Neuron (in vitro differentiated cells): ENCODE data around the gene IFITM2.

Source experiments
- H2AFZ ChIP-seq: one replicate; pipeline ENCODE4 v1.6.1; 2013; ENCODE audit warnings: low read depth, mild to moderate bottlenecking, inconsistent platforms, low read length, moderate library complexity
- H3K27me3 ChIP-seq: one replicate; pipeline ENCODE4 v1.6.1; 2013; ENCODE audit warnings: low read length; ENCODE audit not compliant: insufficient read depth
- H3K36me3 ChIP-seq: one replicate; pipeline ENCODE4 v1.6.1; 2013; ENCODE audit warnings: low read length; ENCODE audit not compliant: insufficient read depth
- H3K4me1 ChIP-seq: one replicate; pipeline ENCODE4 v1.6.1; 2013; ENCODE audit warnings: low read length; ENCODE audit not compliant: insufficient read depth
- H3K4me3 ChIP-seq: 2 replicates; pipeline ENCODE4 v1.5.1; 2013; ENCODE audit warnings: mild to moderate bottlenecking, low read length, moderate library complexity
- H3K9me3 ChIP-seq: one replicate; pipeline ENCODE4 v1.6.1; 2013; ENCODE audit warnings: low read length

Gene IFITM2

DNA sequence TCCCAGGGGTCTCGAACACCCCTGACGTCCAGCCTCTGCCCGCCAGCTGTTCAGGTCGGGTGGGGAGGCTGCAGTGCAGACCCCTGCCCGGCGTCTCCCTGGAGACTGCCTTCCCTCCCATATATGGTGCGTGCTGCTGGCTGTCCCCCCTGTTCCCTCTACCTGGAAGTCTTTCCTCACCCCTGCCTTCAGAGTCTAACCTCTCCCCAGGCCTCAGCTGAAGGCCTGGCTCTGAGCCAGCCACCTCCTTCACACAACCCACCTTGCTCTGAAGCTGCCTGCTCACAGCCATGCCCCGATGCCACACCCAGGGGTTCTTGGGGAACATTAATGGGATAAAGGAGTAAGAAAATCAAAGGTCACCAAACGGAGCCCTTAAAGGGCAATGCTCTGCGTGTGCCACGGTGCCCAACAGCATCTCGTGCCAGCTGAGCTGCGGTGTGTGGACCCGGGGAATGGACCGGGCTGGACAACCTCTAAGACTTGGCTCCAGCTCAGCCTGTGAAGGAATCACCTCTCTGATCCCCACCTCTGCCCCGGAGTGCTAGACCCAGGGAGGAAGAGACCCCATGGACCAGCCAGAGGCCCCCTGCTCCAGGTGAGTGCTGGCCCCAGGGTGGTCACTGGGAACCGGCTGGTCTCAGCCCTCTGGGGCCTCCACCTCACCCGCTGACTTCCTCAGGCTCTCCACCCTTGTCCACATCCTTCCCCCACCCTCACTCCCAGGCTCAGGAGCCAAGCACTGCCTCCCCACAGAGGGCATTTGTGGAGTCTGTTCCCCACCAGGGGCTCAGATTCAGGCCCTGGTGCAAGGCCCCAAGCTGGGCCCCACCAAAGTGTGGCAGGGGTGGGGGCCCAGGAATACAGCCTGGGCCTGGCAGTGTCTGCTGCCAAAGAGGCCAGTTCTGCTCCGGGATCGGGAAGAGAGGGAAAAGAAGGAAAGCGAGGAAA lies 29.3 kb upstream of the IFITM2 start, which contains the start of gene NLRP6:
Gene NLRP6 (plus strand): TSS at position 407 of the 951 bp plus-strand sequence. CDS start 163 bp downstream, at position 570.
- H3K27me3 ChIP-seq = no peaks in the 10 kb centered on the region
- H3K4me1 ChIP-seq = peaks cover 10% of the 10 kb centered on the region
- peaks cover 2% of the 10 kb centered on the region for H3K9me3 ChIP-seq
- no peaks in the 10 kb centered on the region for H3K36me3 ChIP-seq
- no peak within 1 kb of the TSS for H2AFZ ChIP-seq
- no peak within 1 kb of the TSS for H3K4me3 ChIP-seq

DNA sequence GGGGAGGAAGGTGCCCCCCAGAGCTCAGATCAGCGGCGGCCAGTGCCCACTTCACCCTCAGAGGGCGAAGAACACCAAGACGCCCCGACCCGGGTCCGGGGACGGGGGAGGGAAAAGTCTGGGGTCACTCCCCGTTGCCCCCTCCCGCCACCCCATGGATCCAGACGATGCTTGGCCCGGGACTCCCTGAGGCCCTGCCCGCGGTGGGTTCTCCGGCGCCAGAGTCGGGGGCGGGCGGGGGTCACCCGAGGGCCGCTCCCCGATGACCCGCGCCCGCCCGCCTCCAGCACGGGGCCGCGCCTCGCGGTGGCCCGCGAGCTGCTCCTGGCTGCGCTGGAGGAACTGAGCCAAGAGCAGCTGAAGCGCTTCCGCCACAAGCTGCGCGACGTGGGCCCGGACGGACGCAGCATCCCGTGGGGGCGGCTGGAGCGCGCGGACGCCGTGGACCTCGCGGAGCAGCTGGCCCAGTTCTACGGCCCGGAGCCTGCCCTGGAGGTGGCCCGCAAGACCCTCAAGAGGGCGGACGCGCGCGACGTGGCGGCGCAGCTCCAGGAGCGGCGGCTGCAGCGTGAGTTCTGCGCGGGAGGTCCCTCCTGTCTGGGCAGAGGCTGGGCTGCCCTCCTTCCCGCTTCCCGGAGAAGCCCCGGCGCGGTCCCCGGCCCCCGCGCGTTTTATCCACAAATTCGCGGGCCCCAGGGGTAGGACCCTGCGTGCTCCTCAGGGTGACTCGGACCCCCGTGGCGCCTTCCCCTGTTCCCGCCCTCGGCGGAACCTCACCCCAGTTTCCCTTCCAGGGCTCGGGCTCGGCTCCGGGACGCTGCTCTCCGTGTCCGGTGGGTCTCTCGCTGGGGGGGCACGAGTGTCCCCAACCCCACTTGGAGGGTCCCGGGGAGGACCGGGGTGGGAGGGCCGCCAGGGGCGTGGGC lies 28.3 kb upstream of the IFITM2 start:
- Histone ChIP-seq H3K4me3 (no peak overlapping the region), H2AFZ (no peak overlapping the region), H3K27me3 (no peaks in the 10 kb centered on the region), H3K36me3 (no peaks in the 10 kb centered on the region), H3K9me3 (peaks cover 2% of the 10 kb centered on the region), H3K4me1 (peaks cover 10% of the 10 kb centered on the region)

DNA sequence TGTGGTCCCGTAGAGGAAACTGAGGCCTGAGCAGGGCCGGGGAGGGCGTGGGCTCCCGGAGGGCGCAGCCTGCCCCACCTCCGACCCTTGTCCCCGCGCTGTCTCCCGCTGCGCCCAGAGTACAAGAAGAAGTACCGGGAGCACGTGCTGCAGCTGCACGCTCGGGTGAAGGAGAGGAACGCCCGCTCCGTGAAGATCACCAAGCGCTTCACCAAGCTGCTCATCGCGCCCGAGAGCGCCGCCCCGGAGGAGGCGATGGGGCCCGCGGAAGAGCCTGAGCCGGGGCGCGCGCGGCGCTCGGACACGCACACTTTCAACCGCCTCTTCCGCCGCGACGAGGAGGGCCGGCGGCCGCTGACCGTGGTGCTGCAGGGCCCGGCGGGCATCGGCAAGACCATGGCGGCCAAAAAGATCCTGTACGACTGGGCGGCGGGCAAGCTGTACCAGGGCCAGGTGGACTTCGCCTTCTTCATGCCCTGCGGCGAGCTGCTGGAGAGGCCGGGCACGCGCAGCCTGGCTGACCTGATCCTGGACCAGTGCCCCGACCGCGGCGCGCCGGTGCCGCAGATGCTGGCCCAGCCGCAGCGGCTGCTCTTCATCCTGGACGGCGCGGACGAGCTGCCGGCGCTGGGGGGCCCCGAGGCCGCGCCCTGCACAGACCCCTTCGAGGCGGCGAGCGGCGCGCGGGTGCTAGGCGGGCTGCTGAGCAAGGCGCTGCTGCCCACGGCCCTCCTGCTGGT lies 27.5 kb upstream of the IFITM2 start:
- peaks cover 2% of the 10 kb centered on the region for H3K9me3 ChIP-seq
- peaks cover 10% of the 10 kb centered on the region for H3K4me1 ChIP-seq
- H3K27me3 ChIP-seq = no peaks in the 10 kb centered on the region
- no peak overlapping the region for H2AFZ ChIP-seq
- H3K4me3 ChIP-seq = no peak overlapping the region
- no peaks in the 10 kb centered on the region for H3K36me3 ChIP-seq

DNA sequence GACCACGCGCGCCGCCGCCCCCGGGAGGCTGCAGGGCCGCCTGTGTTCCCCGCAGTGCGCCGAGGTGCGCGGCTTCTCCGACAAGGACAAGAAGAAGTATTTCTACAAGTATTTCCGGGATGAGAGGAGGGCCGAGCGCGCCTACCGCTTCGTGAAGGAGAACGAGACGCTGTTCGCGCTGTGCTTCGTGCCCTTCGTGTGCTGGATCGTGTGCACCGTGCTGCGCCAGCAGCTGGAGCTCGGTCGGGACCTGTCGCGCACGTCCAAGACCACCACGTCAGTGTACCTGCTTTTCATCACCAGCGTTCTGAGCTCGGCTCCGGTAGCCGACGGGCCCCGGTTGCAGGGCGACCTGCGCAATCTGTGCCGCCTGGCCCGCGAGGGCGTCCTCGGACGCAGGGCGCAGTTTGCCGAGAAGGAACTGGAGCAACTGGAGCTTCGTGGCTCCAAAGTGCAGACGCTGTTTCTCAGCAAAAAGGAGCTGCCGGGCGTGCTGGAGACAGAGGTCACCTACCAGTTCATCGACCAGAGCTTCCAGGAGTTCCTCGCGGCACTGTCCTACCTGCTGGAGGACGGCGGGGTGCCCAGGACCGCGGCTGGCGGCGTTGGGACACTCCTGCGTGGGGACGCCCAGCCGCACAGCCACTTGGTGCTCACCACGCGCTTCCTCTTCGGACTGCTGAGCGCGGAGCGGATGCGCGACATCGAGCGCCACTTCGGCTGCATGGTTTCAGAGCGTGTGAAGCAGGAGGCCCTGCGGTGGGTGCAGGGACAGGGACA lies 26.7 kb upstream of the IFITM2 start:
- Histone ChIP-seq H3K9me3 (peaks cover 2% of the 10 kb centered on the region), H3K36me3 (no peaks in the 10 kb centered on the region), H3K4me1 (peaks cover 10% of the 10 kb centered on the region), H3K27me3 (no peaks in the 10 kb centered on the region), H3K4me3 (no peak overlapping the region), H2AFZ (no peak overlapping the region)

DNA sequence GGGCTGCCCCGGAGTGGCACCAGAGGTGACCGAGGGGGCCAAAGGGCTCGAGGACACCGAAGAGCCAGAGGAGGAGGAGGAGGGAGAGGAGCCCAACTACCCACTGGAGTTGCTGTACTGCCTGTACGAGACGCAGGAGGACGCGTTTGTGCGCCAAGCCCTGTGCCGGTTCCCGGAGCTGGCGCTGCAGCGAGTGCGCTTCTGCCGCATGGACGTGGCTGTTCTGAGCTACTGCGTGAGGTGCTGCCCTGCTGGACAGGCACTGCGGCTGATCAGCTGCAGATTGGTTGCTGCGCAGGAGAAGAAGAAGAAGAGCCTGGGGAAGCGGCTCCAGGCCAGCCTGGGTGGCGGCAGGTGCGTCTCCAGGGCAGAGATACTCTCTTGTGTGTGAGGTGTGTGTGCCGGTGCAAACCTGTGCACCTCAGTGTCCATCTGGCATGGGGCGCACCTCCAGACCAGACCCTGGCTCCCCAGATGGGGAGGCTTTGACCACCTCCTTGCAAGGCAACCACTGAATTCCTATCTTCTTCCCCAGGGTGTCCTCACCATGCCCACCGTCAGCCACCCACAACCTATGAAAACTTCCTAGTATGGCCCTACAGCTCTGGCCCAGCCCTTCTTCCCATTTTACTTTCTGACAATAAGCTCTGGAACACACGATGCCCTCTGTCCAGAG lies 26.0 kb upstream of the IFITM2 start:
- no peaks in the 10 kb centered on the region for H3K36me3 ChIP-seq
- H3K4me3 ChIP-seq = no peak overlapping the region
- H3K27me3 ChIP-seq = no peaks in the 10 kb centered on the region
- peaks cover 2% of the 10 kb centered on the region for H3K9me3 ChIP-seq
- peaks cover 10% of the 10 kb centered on the region for H3K4me1 ChIP-seq
- no peak overlapping the region for H2AFZ ChIP-seq

DNA sequence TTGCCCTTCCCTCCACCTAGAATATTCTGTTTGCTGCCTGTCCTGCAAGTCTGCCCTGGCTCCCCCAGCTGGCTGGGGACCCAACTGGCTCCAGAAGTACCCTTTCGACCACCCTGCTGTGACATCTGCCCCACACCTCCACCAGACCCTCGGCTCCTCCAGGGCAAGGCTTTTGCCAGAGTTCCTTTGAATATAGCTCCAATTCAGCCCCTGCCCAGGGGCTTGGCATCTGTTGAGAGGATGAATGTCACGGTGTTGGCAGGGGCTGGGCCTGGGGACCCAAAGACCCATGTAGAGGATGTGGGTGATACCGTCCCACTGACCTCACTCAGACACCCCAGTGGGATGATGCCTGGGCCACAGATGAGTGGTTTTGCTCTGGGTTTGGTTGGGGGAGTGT lies 25.4 kb upstream of the IFITM2 start:
- no peaks in the 10 kb centered on the region for H3K9me3 ChIP-seq
- H3K27me3 ChIP-seq = no peaks in the 10 kb centered on the region
- no peak overlapping the region for H3K4me3 ChIP-seq
- H3K4me1 ChIP-seq = peaks cover 10% of the 10 kb centered on the region
- H3K36me3 ChIP-seq = no peaks in the 10 kb centered on the region
- no peak overlapping the region for H2AFZ ChIP-seq

DNA sequence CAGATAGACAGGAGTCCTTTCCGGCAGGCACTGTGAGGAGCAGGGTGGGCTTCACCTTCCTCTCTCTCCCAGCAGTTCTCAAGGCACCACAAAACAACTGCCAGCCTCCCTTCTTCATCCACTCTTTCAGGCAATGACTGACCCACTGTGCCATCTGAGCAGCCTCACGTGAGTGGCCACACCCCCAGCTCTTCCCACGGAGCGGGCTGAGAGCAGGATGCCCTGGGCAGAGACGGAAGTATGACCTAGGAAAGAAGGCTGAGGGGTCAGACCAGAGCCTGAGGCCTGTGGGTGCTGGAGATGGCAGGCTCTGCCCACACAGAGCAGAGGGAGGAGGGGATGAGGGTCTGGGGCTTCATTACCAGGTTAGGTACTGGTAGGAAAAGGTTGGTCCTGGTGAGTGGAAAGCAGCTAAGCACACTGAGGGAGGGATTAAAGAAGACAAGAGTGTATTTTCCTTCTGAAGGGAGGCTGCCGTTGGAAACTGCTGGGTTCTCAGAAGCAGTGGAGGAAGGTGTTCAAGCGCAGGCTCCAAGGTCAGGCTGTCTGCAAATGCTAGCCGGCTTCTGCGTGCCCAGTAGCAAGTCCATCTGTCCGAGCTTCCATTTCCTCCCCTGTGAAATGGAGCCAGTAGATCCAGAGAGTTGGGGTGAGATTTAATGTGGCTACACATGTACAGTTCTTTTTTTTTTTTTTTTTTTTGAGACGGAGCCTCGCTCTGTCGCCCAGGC lies 24.8 kb upstream of the IFITM2 start:
- Histone ChIP-seq H3K36me3 (no peaks in the 10 kb centered on the region), H2AFZ (no peak overlapping the region), H3K9me3 (no peaks in the 10 kb centered on the region), H3K4me3 (no peak overlapping the region), H3K4me1 (peaks cover 5% of the 10 kb centered on the region), H3K27me3 (no peaks in the 10 kb centered on the region)

DNA sequence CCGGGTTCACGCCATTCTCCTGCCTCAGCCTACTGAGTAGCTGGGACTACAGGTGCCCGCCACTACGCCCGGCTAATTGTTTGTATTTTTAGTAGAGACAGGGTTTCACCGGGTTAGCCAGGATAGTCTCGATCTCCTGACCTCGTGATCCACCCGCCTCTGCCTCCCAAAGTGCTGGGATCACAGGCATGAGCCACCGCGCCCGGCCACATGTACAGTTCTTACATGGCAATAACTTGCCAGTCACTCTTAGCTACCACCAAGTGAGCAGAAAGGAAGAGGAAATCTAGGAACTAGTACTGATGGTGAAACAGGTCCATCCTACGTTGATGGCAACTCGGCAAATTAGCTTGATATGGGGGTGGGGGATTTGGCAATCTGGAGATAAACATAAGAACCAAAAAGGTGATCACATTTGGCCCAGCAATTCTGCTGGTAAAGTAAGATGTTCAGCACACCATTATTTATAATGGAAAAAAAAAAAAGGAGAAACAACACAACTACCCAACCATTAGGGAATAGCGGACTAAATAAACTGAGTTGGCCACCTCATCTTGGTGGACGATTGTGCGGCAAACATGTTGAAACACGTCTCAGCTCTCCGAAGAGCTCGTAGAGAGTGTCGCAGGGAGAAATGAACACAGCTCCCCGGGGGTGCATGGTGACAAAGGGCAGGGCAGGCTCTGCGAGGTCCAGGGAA lies 24.1 kb upstream of the IFITM2 start:
- peaks cover 7% of the 10 kb centered on the region for H3K4me1 ChIP-seq
- H3K36me3 ChIP-seq = no peaks in the 10 kb centered on the region
- H3K4me3 ChIP-seq = no peak overlapping the region
- H3K27me3 ChIP-seq = no peaks in the 10 kb centered on the region
- no peak overlapping the region for H2AFZ ChIP-seq
- H3K9me3 ChIP-seq = no peaks in the 10 kb centered on the region

DNA sequence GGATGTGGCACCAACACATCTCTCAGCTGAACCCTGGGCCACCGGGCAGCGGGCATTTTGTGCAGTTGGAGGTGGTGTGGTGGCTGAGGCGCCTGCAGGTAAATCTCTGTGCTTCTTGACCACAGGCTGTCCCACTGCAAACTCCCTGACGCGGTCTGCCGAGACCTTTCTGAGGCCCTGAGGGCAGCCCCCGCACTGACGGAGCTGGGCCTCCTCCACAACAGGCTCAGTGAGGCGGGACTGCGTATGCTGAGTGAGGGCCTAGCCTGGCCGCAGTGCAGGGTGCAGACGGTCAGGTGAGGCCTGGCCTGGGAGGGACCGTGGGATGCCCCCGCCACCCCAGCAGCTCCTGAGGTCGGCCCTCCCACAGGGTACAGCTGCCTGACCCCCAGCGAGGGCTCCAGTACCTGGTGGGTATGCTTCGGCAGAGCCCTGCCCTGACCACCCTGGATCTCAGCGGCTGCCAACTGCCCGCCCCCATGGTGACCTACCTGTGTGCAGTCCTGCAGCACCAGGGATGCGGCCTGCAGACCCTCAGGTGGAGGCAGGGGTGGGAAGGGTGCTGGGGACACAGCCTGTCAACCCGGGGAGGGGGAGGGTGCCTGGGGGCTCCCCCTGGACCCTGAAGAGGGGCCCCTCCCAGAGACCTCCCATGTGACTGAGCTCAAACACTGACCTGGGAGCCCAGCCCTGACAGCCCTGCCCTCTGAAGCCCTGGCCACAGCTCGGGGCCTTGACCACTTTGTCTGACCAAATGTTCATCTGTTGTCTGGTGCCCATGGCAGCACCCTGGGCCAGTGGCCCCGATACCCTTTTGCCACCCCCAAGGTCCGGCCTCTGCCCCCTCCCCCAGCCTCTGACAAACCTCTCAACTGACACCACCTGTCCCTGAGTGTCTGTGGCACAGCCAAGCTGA lies 23.3 kb upstream of the IFITM2 start:
- no peak overlapping the region for H3K4me3 ChIP-seq
- no peaks in the 10 kb centered on the region for H3K36me3 ChIP-seq
- peaks cover 8% of the 10 kb centered on the region for H3K4me1 ChIP-seq
- H3K27me3 ChIP-seq = no peaks in the 10 kb centered on the region
- no peaks in the 10 kb centered on the region for H3K9me3 ChIP-seq
- no peak overlapping the region for H2AFZ ChIP-seq
